ENCODE measurements around the gene PRICKLE1.

The PRICKLE1 gene

GRCh38 chr12:42589465-42590329 lies at the start of gene PRICKLE1:
PRICKLE1 (minus strand) TSS chr12:42589746; CDS start chr12:42472516, 117,230 bp downstream.
- peak; percentile 93 for DNase-seq

GRCh38 chr12:42638697-42639096 lies 49.2 kb upstream of the PRICKLE1 start:
- DNase-seq = no peak

GRCh38 chr12:42638011-42638410 lies 48.5 kb upstream of the PRICKLE1 start:
- DNase-seq = no peak

- no peak for DNase-seq
Observed at GRCh38 chr12:42636993-42637392, 47.4 kb upstream of the PRICKLE1 start.

- no peak for DNase-seq
Observed at GRCh38 chr12:42633594-42633993, 44.0 kb upstream of the PRICKLE1 start.

GRCh38 chr12:42631513-42631912 lies 42.0 kb upstream of the PRICKLE1 start:
- no peak for DNase-seq

GRCh38 chr12:42630314-42630713 lies 40.8 kb upstream of the PRICKLE1 start:
- no peak for DNase-seq

- DNase-seq = no peak
Observed at GRCh38 chr12:42627151-42627550, 37.6 kb upstream of the PRICKLE1 start.

- peak; percentile 41 for DNase-seq
Observed at GRCh38 chr12:42625611-42626010, 36.1 kb upstream of the PRICKLE1 start.

GRCh38 chr12:42617622-42618021 lies 28.1 kb upstream of the PRICKLE1 start:
- peak; percentile 55 for DNase-seq

GRCh38 chr12:42615006-42615405 lies 25.5 kb upstream of the PRICKLE1 start:
- no peak for DNase-seq

GRCh38 chr12:42612231-42612613 lies 22.7 kb upstream of the PRICKLE1 start:
- DNase-seq = no peak

GRCh38 chr12:42611571-42612230 lies 22.2 kb upstream of the PRICKLE1 start:
- no peak for DNase-seq

- no peak for DNase-seq
Observed at GRCh38 chr12:42609605-42610004, 20.1 kb upstream of the PRICKLE1 start.

GRCh38 chr12:42608196-42608825 lies 18.8 kb upstream of the PRICKLE1 start:
- DNase-seq = no peak

GRCh38 chr12:42607584-42608058 lies 18.1 kb upstream of the PRICKLE1 start:
- peak; percentile 30 for DNase-seq

- DNase-seq = no peak
Observed at GRCh38 chr12:42606471-42606870, 16.9 kb upstream of the PRICKLE1 start.

GRCh38 chr12:42605685-42606084 lies 16.1 kb upstream of the PRICKLE1 start:
- DNase-seq = no peak

GRCh38 chr12:42603246-42603990 lies 13.9 kb upstream of the PRICKLE1 start:
- no peak for DNase-seq

- peak; percentile 53 for DNase-seq
Observed at GRCh38 chr12:42593874-42594273, 4.3 kb upstream of the PRICKLE1 start.

- DNase-seq = peak; percentile 82
Observed at GRCh38 chr12:42590330-42590934, 886 bp upstream of the PRICKLE1 start.
